ENCODE measurements around the gene SOX4.

DNA sequence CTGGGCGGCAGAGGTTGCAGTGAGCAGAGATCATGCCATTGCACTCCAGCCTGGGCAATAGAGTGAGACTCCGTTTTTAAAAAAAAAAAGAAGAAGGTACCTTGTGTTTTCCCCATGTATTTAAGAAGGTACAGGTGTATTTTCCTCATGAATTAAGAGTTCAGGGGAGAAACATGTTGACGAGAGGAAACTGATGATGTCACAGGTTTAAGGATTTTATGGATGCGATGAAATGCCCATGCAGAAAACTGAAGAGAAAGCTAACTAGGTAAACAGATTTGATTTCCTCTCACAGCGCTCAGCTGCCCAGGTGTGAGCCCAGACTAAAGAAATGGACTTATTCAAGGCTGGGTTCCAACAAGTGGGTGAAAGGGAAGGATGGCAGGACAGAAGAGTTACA, 38.4 kb upstream of the SOX4 start:
- TF ChIP-seq, protein P1, sequence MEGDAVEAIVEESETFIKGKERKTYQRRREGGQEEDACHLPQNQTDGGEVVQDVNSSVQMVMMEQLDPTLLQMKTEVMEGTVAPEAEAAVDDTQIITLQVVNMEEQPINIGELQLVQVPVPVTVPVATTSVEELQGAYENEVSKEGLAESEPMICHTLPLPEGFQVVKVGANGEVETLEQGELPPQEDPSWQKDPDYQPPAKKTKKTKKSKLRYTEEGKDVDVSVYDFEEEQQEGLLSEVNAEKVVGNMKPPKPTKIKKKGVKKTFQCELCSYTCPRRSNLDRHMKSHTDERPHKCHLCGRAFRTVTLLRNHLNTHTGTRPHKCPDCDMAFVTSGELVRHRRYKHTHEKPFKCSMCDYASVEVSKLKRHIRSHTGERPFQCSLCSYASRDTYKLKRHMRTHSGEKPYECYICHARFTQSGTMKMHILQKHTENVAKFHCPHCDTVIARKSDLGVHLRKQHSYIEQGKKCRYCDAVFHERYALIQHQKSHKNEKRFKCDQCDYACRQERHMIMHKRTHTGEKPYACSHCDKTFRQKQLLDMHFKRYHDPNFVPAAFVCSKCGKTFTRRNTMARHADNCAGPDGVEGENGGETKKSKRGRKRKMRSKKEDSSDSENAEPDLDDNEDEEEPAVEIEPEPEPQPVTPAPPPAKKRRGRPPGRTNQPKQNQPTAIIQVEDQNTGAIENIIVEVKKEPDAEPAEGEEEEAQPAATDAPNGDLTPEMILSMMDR (IDR thresholded peaks at IDR 0.05), result no peak
- TF ChIP-seq POLR2A (IDR thresholded peaks at IDR 0.05), result no peak
